NCI-H1105 (cell line): ENCODE measurements around the gene CACNA1S.

ENCODE experiments used
- DNase-seq: peaks from one replicate; lab custom pipeline; 2025; lab: John Stamatoyannopoulos, UW

Gene CACNA1S

DNA sequence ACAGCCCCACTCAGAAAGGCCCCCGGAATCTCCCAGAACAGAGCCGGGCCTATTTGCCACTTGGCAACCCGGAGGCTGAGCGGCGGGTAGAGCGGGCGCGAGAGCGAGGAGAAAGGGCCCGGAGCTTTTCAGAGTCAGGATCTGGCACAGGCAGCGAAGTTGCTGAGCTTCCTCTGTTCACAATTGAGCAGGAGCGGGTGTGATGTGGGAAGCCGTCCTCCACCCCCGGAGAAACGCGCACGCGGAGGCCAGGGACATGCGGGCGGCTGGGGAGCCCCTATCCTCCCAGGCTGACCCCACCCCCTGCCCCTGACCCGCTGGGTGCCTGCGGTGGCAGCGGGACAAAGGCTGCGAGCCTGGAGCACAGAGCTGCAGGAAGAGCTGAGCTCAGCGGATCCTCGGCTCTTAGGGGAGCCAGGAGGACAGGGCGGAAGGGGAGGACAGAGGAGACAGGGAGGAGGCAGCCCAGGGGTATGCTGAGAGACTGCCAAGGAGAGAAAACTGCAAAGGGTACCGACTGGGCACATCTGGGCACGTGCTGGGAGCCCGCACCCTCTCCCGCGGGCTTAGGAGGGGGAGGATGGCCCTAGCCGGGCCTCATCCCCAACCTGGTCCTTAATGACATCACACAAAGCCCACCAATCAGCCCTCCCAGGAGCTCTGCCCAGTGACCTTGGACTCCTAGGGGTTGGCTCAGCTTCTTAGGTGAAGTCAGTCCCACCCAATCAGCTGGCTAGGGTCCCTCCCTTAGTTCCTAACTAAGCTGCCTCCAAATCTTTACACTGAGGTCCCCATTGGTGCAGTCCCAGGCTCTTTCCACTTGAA is 98.0 kb downstream of the CACNA1S start:
- DNase-seq, result no peak

DNA sequence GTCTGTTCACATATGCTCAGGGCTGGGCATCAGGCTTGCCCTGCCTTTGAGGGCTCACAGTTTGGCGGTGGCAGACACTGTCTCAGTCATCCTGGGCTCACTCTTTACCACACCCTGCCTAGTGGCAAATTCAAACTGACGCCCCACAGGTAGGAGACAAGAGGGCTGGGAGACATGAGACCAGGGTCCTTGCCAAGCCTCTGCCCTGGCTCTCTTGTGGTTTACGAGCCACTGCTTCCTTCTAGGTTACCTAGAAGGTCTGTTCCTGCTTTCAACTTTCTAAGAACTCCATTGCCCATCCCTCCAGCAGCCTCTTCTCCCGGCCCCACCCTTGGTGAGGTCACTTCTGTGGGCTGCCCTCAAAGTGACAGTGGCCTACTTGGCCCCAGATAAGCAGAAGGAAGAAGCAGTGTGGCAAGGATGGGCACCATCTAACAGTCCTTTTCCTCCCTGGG is 99.2 kb downstream of the CACNA1S start:
- no peak for DNase-seq

DNA sequence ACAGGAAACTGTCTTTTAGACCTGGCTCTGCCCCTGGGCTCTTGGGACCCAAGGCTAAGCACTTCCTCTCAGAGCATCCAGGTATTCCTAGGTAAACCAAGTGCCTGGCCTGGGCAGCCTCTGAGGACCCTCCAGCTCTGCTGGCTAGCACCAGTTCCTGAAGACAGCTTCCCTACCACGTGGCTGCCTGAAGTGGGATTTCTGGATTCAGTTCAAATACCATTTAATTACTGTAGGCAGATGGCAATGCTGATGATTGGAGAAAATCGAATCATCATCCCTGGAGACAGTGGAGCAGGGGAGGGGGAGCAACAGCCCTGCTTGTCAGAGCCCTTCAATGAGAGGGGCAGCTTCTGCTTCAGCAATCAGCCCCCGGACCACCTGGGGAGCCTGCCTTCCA is 100.6 kb downstream of the CACNA1S start:
- peak; percentile 70 for DNase-seq

DNA sequence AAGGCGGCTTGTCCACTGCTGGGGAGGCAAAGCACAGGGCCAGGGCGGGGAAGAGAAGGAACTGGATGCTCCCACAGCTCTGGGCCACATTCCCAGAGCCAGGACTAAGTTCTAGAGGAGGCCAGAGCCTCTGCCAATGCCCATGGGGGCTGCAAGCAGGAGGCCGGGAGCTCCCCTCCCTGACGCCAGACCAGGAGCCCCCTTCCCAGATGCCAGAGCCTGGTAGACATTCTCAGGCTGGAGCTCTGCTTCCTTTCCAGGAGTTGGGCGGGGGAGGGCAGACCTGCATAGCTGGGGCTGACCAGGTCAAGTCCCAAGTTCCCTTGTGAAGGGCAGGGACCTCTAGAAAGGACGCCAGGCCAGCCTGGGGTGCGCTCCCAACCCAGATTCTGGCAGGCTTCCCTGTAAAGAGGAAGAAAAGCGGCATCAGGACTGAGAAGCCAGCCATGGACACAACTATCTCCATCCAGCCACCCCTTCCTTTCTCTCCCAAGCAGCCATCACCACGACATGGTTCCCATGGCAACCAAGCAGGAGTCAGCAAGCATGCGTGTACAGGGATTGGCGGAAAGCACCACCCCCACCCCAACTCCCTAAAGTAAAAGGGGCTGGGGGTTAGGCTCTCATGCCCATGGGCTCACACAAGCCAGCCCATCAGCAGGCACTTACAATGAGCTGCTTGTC is 102.1 kb downstream of the CACNA1S start:
- no peak for DNase-seq

DNA sequence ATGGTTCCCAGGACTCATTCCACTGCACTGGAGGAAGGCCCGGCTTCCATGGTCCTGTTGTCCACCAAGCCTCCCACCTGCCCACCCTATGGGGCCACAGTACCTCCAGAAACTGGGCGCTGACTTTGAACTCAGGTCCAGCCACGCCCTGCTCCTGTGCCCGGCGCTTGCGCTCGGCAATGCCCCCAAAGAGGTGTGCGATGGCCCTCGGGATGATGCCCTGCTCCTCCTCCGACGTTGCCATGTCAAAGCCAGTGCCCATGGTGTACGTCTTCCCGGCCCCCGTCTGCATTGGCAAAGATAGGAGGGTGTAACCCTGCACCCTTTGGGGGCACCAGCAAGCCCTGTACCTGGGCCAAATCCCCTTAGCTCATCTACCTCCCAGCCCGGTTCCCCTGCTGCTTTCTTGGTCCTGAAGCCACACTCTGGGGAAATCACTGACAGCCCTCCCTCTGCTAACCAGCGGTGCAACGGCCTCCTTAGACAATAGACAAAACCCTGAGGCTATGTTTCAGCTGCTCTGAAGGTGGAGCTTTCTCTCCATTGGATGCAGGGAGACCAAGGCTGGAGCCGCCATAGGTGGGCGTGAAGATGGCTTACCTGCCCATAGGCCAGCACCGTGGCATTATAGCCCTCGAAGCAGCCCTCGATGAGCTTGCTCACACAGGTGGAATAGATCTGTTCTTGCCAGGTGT is 103.4 kb downstream of the CACNA1S start:
- DNase-seq, result no peak

DNA sequence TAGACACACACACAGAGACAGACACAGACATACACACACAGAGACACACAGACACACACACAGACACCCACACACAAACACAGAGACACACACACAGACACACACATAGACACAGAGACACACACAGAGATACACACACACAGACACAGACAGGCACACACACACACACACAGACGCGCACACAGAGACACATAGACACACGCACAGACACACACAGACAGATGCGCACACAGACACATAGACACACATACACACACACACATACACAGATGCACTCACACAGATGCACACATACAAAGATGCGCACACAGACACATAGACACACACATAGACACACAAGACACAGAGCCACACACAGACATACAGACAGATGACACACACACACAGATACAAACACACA is 104.7 kb downstream of the CACNA1S start:
- no peak for DNase-seq

DNA sequence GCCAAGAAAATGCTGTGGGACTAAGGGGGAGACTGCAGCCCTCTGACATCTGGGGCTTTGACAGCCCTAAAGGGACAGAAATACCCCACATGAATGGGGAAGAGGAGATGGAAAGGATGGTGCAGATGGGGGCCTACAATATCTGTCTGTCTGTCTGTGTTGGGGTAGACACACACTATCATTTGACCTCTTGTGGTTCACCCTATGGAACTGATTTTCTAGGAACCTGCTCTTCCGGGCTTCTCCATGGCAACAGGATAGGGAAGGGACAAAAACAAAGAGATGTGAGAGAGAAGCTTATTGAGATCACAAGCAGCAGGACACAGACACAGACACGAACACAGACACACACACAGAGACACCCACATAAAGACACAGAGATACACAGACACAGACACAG is 105.8 kb downstream of the CACNA1S start:
- no peak for DNase-seq

DNA sequence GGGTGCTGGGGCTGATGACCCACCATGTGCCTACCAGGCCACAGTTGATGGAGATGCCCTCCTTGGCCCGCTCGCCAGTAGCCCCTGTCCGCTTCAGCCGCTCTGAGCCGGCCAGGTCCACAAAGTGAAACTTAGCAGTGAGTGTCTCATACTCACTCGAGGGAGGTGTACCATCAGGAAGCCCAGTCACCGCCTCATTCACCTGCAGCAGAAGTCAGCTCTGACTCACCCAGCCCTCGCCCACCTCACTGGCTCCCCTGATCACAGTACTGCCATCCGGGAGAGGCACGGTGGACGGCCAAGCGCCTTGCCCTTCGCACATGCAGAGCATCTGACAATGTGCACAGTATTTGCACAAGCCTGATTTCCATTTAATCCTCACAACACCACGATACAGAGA is 107.5 kb downstream of the CACNA1S start:
- no peak for DNase-seq

DNA sequence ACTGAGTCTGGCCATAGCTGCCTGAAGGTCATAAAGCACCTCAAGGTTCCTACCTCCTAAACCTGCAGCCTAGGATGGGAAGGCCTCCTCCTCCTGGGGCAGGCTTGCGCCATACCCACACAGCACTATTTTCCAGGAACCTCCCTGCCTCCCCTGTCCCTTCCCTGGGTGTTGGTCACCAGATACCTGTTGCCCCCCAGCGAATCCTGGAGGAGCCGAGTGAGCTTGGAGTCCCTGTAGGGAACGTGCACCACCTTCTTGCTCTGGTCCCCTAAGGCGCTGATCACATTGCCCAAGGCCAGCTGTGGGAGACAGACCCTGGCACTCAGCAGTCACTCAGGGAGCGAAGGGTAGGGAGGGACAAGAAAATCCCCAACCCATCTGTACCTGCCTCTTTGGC is 108.1 kb downstream of the CACNA1S start:
- DNase-seq, result no peak

DNA sequence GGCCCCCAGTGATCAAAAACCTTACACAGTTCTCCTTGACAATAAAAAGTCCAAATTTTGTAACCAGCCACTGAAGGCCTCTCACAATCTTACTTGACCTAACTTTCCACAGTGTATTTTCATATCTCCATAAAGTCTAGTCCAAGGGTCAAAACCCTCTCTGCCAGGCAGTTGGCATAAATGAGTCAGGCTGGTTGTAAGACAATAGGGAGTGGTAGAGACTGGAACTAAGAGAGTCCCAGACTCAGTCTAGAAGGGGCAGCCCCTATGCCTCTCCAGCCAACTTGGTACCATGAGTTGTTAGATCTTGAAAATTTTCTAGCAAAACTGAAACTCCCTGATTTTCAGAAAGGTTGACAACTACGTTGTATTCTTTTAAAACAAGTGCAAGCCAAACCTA is 109.7 kb downstream of the CACNA1S start:
- no peak for DNase-seq

DNA sequence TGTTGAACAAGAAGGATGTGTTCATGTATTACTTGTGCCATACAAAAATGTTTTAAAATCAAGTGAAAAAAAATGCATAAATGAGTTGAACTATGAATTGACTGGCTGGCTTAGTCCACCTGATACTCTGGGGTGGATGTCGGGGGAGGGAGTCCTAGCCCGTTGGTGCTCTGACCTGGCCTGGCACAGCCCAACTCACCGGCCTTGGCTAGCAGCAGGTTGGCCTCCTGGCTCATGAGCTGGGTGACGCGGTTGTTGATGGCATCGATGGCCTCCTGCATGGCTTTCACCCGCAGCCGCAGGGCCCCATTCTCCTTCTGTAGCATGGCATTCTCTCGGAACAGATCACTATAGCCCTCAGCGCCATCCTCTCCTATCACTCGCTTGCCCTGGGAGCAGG is 110.3 kb downstream of the CACNA1S start:
- no peak for DNase-seq

DNA sequence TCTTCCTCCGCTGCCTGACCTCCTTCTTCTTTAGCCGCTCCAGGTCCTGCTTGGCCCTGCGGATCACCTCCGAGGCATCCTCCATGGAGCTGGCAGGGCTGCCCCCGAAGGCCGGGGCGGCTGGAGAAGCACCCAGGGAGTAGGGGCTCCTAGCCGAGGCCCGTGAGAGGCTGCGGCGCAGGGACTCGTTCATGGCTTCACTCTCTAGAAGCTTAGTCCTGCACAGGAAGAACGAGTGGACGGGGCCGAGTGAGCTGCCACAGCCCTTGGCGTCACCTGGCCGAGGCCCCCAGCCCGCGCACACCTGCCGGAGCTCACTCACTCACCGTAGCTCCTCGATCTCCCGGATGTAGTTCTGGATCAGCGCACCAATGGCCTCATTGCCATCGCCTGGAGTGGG is 111.8 kb downstream of the CACNA1S start:
- DNase-seq, result no peak

DNA sequence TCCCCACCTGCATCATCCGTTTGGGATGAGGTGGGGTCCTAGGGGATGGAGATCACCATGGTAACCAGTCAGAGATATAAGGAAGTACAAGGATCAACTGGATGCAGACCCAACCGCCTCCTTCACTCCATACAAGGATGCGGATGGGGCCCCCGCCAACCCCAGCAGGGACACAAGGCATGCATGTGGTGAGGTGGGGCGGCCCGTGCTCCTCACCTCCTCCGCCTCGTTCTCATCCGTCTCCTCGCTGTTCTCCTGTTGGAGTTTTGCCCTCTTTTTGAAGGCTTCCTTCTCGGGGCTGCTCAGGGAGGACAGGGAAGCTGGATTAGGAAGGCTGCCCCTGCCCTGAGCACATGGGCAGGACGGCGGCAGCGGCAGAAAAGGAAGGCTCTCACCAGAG is 112.6 kb downstream of the CACNA1S start:
- no peak for DNase-seq

DNA sequence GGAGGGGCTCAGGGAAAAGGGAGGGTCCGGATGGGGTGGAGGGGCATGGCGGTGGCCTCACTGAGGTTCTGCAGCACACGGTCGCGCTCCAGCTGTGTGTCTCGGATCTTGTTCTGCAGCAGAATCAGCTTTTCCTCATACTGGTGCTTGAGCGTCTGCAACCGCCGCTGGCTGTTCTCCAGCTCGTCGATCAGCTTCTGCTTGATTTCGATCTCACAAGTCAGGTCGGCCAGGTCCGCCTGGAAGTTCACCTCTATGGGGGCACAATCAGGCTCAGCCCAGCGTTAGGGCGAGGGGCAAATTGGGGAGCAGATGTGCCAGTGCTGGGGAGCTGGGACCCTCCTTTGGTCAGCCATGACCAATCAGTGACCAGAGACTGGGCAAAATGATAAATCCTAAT is 113.9 kb downstream of the CACNA1S start:
- DNase-seq, result no peak

DNA sequence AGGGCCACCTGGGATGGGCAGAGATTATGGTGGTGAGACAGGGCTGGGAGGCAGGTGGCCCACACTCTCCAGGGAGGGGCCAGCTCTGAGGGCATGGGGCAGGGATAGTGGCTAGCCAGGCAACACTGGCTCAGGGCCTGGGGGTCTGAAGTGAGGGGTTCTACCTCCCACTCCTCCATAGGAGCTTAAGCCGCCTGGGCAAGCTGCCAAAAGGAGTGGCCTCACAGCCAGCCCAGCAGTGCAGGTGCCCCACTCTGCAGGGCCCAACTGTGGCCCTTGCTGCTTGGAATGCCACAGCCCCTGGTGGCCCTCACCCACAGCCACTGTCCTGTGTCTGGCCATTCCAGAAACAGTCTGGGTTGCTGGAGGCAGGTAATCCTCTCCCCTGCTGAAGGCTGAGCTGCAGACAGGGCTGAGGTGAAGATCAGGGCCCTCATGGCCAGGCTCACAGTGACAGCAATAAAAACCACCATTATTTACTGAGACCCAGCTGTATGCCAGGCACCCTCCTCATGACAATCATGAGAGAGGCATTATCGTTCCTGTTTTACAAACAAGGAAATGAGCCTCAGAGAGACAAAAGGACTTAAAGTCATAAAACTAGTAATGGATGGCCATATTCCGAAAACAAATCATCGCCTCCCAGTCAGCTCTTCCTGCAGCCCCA is 119.7 kb downstream of the CACNA1S start:
- no peak for DNase-seq

DNA sequence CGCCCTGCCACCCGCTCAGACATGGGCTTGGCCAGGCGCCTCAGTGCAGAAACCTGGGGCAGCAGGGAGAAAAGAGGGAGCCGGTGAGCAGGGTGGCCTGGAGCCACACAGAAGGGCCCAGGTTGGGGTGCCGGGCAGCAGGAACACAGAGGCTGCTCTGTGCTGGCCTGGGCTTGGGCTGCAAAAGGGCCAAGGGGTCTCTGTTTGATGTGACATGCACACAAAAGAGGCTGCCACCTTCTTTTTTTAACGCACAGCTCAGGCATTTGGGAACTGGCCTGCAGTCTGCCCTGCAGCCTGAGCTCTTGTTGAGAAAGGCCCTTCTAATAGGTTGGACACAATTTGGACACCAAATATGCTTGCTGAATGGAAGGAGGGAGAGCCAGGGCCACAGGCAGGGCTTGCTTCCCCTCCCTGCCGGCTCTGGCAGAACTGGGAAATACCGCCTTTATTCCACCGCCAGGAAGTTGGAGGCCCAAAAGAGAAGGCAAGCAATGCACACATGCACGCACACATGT is 121.1 kb downstream of the CACNA1S start:
- no peak for DNase-seq

DNA sequence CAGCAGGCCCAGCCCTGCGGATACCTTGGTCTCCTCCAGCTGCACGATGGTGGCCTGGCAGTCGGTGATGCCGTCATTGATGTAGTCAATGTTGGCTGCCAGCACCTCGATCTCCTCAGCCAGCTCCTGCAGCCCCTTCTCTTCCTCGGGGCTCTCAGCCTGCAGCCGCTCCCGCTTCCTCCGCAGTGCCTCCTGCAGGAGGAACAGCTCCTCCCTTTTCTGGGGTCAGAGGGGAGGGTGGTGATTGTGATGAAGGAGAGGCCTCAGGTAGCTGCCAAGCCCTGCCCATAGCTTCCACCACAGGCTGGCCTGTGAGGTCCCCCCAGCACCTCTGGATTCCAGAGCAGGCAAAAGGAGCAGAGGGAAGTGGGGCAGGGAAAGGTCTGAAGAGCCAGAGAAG is 122.1 kb downstream of the CACNA1S start:
- no peak for DNase-seq
